ENCODE results near the gene TNIK. TPM values are rescaled to one million over a fixed set of nuclear protein-coding genes. Genes with fewer than 3 reads are reported as not detected.

TNIK gene
- total and polyA plus RNA-seq, 2 of the 13 experiments (the other 11 are each of a cell fraction or from before 2014, with no cell fraction given), result 0.15 to 0.22 TPM

DNA sequence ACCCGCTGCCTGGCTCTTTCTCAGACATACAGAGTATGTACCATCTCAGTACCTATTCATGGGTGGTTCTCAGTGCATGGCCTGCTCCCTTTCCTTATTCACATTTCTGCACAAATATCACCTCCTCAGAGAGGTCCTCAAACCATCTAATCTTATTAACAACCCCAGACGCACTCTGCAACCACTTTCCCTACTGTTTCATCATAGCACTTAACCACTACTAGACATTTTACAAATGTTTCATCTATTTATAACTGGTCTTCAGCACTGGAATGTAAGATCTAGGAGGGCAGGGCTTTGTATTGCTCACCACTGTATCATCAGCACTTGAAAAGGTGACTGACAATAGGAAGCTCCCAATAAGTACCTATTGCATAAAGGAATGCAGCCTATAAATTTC is 45.1 kb downstream of the TNIK start (continued):
- TF ChIP-seq MEF2D (CRISPR knock-in tag; IDR thresholded peaks at IDR 0.05) (no peak), ZNF766 (CRISPR knock-in tag; IDR thresholded peaks at IDR 0.05; ENCODE audit: borderline replicate concordance) (no peak), KMT2A (CRISPR knock-in tag; IDR thresholded peaks at IDR 0.05) (no peak)
- TF ChIP-seq, protein P1, sequence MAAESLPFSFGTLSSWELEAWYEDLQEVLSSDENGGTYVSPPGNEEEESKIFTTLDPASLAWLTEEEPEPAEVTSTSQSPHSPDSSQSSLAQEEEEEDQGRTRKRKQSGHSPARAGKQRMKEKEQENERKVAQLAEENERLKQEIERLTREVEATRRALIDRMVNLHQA (CRISPR knock-in tag; IDR thresholded peaks at IDR 0.05), result no peak
- TF ChIP-seq, protein P2, sequence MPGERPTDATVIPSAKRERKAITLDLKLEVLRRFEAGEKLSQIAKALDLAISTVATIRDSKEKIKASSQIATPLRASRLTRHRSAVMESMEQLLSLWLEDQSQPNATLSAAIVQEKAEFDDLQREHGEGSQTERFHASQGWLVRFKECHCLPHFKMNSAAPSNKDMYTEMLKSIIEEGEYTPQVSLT (CRISPR knock-in tag; IDR thresholded peaks at IDR 0.05; ENCODE audit: borderline replicate concordance, low read depth), result no peak
- TF ChIP-seq, protein P3, sequence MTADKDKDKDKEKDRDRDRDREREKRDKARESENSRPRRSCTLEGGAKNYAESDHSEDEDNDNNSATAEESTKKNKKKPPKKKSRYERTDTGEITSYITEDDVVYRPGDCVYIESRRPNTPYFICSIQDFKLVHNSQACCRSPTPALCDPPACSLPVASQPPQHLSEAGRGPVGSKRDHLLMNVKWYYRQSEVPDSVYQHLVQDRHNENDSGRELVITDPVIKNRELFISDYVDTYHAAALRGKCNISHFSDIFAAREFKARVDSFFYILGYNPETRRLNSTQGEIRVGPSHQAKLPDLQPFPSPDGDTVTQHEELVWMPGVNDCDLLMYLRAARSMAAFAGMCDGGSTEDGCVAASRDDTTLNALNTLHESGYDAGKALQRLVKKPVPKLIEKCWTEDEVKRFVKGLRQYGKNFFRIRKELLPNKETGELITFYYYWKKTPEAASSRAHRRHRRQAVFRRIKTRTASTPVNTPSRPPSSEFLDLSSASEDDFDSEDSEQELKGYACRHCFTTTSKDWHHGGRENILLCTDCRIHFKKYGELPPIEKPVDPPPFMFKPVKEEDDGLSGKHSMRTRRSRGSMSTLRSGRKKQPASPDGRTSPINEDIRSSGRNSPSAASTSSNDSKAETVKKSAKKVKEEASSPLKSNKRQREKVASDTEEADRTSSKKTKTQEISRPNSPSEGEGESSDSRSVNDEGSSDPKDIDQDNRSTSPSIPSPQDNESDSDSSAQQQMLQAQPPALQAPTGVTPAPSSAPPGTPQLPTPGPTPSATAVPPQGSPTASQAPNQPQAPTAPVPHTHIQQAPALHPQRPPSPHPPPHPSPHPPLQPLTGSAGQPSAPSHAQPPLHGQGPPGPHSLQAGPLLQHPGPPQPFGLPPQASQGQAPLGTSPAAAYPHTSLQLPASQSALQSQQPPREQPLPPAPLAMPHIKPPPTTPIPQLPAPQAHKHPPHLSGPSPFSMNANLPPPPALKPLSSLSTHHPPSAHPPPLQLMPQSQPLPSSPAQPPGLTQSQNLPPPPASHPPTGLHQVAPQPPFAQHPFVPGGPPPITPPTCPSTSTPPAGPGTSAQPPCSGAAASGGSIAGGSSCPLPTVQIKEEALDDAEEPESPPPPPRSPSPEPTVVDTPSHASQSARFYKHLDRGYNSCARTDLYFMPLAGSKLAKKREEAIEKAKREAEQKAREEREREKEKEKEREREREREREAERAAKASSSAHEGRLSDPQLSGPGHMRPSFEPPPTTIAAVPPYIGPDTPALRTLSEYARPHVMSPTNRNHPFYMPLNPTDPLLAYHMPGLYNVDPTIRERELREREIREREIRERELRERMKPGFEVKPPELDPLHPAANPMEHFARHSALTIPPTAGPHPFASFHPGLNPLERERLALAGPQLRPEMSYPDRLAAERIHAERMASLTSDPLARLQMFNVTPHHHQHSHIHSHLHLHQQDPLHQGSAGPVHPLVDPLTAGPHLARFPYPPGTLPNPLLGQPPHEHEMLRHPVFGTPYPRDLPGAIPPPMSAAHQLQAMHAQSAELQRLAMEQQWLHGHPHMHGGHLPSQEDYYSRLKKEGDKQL (CRISPR knock-in tag; IDR thresholded peaks at IDR 0.05; ENCODE audit: low read depth), result no peak

DNA sequence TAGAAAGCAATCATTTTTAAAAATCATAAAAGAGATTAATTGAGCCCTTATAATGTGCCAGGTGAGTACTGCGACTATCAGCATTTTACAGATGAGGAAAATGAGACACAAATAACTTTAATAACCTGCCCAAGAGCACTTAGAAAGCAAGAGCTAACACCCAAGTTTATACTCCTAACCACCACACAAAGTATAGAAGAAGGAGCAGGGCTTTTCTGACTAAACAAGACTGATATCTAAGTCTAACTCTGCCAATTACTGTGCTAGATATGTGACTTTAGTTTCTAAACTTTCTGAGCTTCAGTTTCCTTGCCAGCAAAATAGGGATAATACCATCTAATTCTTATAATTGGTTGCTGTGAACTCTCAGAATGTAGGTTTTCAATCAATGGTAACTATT is 47.7 kb downstream of the TNIK start:
- ChIA-PET POLR2A (no interaction called here), CTCF (ENCODE audit: low intra/inter-chr PET ratio, low total read pairs) (no interaction called here)
- BruUV-seq (replicated peaks), result no TSS peak
- no peak overlapping the region for H2AFZ ChIP-seq (ENCODE audit: low read length)
- no peak overlapping the region for H3K27ac ChIP-seq (ENCODE audit: extremely low read length, insufficient read depth, low read length)
- H4K20me1 ChIP-seq (ENCODE audit: insufficient read depth, low read length), result no peaks in the 10 kb centered on the region
- WGBS (ENCODE audit: low lambda C conversion rate), result 48% methylated on average over 1 of the region's 1 CpG
- H3K4me2 ChIP-seq (ENCODE audit: low read depth, low read length), result no peak overlapping the region
- H3K79me2 ChIP-seq (ENCODE audit: insufficient read depth, low read length), result no peaks in the 10 kb centered on the region
- no peaks in the 10 kb centered on the region for H3K36me3 ChIP-seq (replicated peaks in 1 of 2; ENCODE audit: control insufficient read depth in 1 of 2, insufficient read depth in 2 of 2, low read length in 2 of 2)
- no peak for DNase-seq (ENCODE audit: low spot score)
- TF ChIP-seq KMT2B (CRISPR knock-in tag; IDR thresholded peaks at IDR 0.05) (no peak), CCDC6 (CRISPR knock-in tag; IDR thresholded peaks at IDR 0.05) (no peak), PHB2 (IDR thresholded peaks at IDR 0.05; ENCODE audit: partially characterized antibody) (no peak), HNRNPL (IDR thresholded peaks at IDR 0.05; ENCODE audit: low read depth, low read length) (no peak)
- TF ChIP-seq, protein P4, sequence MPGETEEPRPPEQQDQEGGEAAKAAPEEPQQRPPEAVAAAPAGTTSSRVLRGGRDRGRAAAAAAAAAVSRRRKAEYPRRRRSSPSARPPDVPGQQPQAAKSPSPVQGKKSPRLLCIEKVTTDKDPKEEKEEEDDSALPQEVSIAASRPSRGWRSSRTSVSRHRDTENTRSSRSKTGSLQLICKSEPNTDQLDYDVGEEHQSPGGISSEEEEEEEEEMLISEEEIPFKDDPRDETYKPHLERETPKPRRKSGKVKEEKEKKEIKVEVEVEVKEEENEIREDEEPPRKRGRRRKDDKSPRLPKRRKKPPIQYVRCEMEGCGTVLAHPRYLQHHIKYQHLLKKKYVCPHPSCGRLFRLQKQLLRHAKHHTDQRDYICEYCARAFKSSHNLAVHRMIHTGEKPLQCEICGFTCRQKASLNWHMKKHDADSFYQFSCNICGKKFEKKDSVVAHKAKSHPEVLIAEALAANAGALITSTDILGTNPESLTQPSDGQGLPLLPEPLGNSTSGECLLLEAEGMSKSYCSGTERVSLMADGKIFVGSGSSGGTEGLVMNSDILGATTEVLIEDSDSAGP (CRISPR knock-in tag; IDR thresholded peaks at IDR 0.05; ENCODE audit: borderline replicate concordance), result no peak
- TF ChIP-seq, protein P5, sequence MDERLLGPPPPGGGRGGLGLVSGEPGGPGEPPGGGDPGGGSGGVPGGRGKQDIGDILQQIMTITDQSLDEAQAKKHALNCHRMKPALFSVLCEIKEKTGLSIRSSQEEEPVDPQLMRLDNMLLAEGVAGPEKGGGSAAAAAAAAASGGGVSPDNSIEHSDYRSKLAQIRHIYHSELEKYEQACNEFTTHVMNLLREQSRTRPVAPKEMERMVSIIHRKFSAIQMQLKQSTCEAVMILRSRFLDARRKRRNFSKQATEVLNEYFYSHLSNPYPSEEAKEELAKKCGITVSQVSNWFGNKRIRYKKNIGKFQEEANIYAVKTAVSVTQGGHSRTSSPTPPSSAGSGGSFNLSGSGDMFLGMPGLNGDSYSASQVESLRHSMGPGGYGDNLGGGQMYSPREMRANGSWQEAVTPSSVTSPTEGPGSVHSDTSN (CRISPR knock-in tag; IDR thresholded peaks at IDR 0.05), result no peak
- TF ChIP-seq, protein P6, sequence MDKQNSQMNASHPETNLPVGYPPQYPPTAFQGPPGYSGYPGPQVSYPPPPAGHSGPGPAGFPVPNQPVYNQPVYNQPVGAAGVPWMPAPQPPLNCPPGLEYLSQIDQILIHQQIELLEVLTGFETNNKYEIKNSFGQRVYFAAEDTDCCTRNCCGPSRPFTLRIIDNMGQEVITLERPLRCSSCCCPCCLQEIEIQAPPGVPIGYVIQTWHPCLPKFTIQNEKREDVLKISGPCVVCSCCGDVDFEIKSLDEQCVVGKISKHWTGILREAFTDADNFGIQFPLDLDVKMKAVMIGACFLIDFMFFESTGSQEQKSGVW (CRISPR knock-in tag; IDR thresholded peaks at IDR 0.05; ENCODE audit: borderline replicate concordance), result no peak
- H3K4me3 ChIP-seq (replicated peaks in 1 of 3; ENCODE audit: insufficient read depth in 1 of 3, low read depth in 2 of 3, low read length in 3 of 3), result no peak overlapping the region
- FAIRE-seq, result no peak
- H3K9me3 ChIP-seq (ENCODE audit: low read length), result no peaks in the 10 kb centered on the region
- H3K27me3 ChIP-seq (ENCODE audit: control insufficient read depth in 1 of 2, insufficient read depth in 2 of 2, low read length in 2 of 2), result no peaks in the 10 kb centered on the region
- intact Hi-C loops (cut with micrococcal nuclease; ENCODE audit: unreplicated experiment), result no loop called here
- no peak for ATAC-seq
- no peak overlapping the region for H3K9ac ChIP-seq (ENCODE audit: insufficient read depth, low read depth, low read length)
- in situ Hi-C loops (cut with HindIII; ENCODE audit: extremely low pct_ligation_motif_present, low pct_unique_long_range_greater_than_20kb), result no loop called here
- no peaks in the 10 kb centered on the region for H3K4me1 ChIP-seq (ENCODE audit: insufficient read depth, low read length)

All from HepG2 (cell line).